Heart right ventricle (tissue), 16 donors: Measurements from ENCODE around the gene DUSP22. TPM values are rescaled to one million over a fixed set of nuclear protein-coding genes. Genes with fewer than 3 reads are reported as not detected.

Experiments used
- ATAC-seq, 8 donors: fragments of 200-7000 bp; cut with Tn5 transposase; one replicate each; pipeline ENCODE4 v1.9.1; 2020; ENCODE audit warnings: mild to moderate bottlenecking in 8 of 8, moderate library complexity in 8 of 8, moderate number of reproducible peaks in 1 of 8
- DNase-seq, 2 donors: peaks; one replicate each; pipeline ENCODE4 v3.0.0-alpha.2; 2020
- H3K27ac ChIP-seq, 10 donors: fragments of 200-600 bp; sonication (generic) in 2 of 10; one replicate each; pipeline versions ENCODE4 v1.5.0 to v1.8.0; 2020 to 2022; ENCODE audit warnings: mild to moderate bottlenecking in 3 of 10
- H3K27me3 ChIP-seq, 7 donors: fragments of 200-600 bp; one replicate each; pipeline ENCODE4 v1.8.0; 2021 to 2022; ENCODE audit warnings: mild to moderate bottlenecking in 2 of 7
- H3K36me3 ChIP-seq, 9 donors: fragments of 200-600 bp; sonication (generic) in 1 of 9; one replicate each; pipeline versions ENCODE4 v1.5.0 to v1.8.0; 2020 to 2022; ENCODE audit warnings: mild to moderate bottlenecking in 2 of 9
- H3K4me1 ChIP-seq, 9 donors: fragments of 200-600 bp; sonication (generic) in 1 of 9; one replicate each; pipeline versions ENCODE4 v1.5.0 to v1.8.0; 2020 to 2022; ENCODE audit warnings: mild to moderate bottlenecking in 4 of 9
- H3K4me3 ChIP-seq, 10 donors: fragments of 200-600 bp; sonication (generic) in 2 of 10; one replicate each; pipeline versions ENCODE4 v1.5.0 to v1.8.0; 2020 to 2022; ENCODE audit warnings: mild to moderate bottlenecking in 7 of 10, moderate library complexity in 2 of 10
- H3K9me3 ChIP-seq, 11 donors: fragments of 200-600 bp in 10 of 11; sonication (generic) in 2 of 11; one replicate each; pipeline versions ENCODE4 v1.5.0 to v1.8.0; 2013 to 2022; ENCODE audit warnings: mild to moderate bottlenecking in 2 of 11, control low read depth in 1 of 11, moderate library complexity in 1 of 11
- CTCF ChIP-seq, 9 donors: fragments of 200-600 bp; sonication (generic) in 2 of 9; IDR thresholded peaks; one replicate each; pipeline versions ENCODE4 v1.5.0 to v1.8.0; 2021 to 2022; ENCODE audit warnings: antibody characterized with exemption in 9 of 9, mild to moderate bottlenecking in 5 of 9, moderate library complexity in 1 of 9
- WGBS, 2 donors: extraction: QIAGEN DNeasy Blood & Tissue Kit; methylation state at CpG; one replicate each; pipeline ENCODE4 v1.1.7; 2013; ENCODE audit warnings: inconsistent platforms in 1 of 2; 5-methylcytosine and 5-hydroxymethylcytosine counted together
- intact Hi-C, 10 donors: fragments of 100-400 bp; cut with DNase I; formaldehyde crosslinking; loops; one replicate each; pipeline versions ENCODE4 v1.11.1 to v1.14.2; 2022
- polyA plus RNA-seq, 2 donors: library from polyadenylated mRNA; stranded (reverse); fragments of 200-250 nt; gene quantifications; one replicate each; pipeline ENCODE4 v1.2.3, GENCODE V29; 2013
- total RNA-seq, 10 donors: library from RNA; stranded (reverse); fragmentation: NEBNext Ultra II Directional in 3 of 10; extraction: Animal tissue kit (Norgen Biotek cat#: 25700) in 3 of 10; gene quantifications; one replicate each; pipeline versions ENCODE4 v1.2.1 to v1.2.4, GENCODE V29; 2021 to 2023
- donor health status: Arrhythmogenic right ventricular cardiomyopathy.
- donor health status: ischemic (EF 13 %, LVEDD 7.1; RV severe dilation, severe dysfunction).
- donor health status: healthy with polysubstance abuse.
- donor health status: DM: no; HTN: yes; CAD: no.
- donor health status: DM: no; HTN: no; CAD: no.
- donor health status: ischemic (EF 25% LVEDD 6.9; RV normal size, moderate dysfunction).
- donor health status: ischemic (EF 25% LVEDD 5.7; RV mildly dilated, moderate dysfunction).
- donor health status: healthy.
- donor health status: DM: yes; HTN: yes; CAD: no.
- donor health status: Ischemic cardiomyopathy.
- donor health status: ischemic (EF 35%, LVEDD 5.7; RV mildly dilated, moderate dysfunction).
- donor health status: nonischemic (EF 11% LVEDD 7.7; RV severe dilation, severe dysfunction).
- donor health status: DM: yes; HTN: yes; CAD: no.
- donor health status: PGD.
- donor health status: ischemic (EF 29% LVEDD 5.4; RV normal size, mild dysfunction).
- donor health status: nonischemic (EF 23%, LVEDD 6.1; RV moderate dilation, normal function).

DUSP22 gene
- total and polyA plus RNA-seq, 12 donors: 32.0 to 70.4 (median 51.9) TPM

DNA sequence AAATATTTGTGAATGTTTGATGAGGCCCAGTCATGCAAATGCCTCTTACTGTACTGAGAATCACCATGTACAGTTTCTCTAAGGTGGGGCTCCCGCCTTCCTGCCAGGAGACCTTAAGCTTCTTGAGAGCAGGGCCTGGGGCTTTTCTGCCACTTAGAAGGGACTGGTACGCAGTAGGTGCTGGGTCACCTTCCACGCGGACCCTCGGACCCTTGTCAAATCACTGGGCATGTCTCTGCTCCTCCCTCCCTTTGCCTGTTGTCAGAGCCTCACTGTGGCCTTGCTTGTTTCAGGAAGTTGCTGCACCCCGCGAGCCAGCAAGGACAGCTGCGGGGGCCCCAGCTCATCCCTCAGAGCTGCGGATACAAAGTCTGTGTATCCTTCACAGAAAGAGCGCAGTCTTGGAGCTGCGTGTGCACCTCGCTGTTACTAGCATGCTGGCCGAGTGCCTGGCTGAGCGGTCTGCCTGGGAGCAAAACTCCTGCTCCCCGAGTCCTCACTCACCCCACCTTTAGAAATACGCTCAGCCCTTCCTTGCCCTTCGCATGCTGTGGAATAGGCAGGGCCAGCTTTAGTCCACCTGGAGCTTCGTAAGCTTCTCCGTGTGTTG lies 68.6 kb downstream of the DUSP22 start:
- DNase-seq: no peak
- intact Hi-C loops: no loop called here
- ATAC-seq: no peak

DNA sequence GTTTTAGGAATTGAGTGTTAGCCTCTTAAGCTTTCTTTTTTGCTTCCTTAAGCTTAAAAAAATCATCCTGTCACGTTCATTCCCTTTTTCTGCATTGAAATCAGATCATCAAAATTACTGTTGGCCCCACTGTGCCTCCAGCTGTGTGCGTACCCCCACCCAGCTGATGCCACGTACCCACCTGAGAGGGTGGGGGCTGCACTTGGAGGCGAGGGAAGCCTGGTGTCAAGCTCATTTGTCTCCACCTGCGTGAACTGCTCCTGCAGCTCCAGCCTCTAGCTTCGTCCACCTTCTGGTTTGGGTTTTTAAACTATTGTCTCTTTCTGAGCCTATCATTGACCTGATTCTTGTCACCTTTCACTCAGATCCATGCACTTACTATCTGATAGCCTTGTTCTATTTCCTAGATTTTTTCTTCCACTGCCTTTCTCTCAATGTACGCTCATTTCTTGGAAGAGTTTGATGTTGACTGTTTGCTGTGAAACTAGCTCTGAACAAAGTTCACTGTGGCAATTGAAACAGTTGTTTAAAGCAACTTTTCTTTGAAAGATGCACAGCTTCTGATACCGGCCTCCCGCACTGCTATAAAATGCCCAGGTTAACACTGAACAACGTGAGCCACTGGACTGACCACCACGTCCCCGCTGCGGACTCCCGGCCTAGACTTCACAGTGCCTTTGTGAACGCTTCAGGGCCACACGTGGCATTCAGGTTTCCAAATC lies 69.3 kb downstream of the DUSP22 start:
- TF ChIP-seq CTCF (IDR thresholded peaks at IDR 0.05): no peak
- WGBS, 2 donors: 81 to 86% methylated on average over 16 of the region's 16 CpGs
- intact Hi-C loops: no loop called here
- Histone ChIP-seq H3K36me3 (no peaks in the 10 kb centered on the region), H3K4me1 (peaks cover 0 to 4% (median 0%) of the 10 kb centered on the region in 9 donors), H3K27me3 (peaks cover 0 to 3% (median 0%) of the 10 kb centered on the region in 7 donors), H3K9me3 (peaks cover 0 to 13% (median 0%) of the 10 kb centered on the region in 11 donors), H3K4me3 (no peak overlapping the region), H3K27ac (no peak overlapping the region)
- no peak for ATAC-seq
- no peak for DNase-seq

More for the DNA sequence above, 68.6 kb downstream of the DUSP22 start:
- H3K4me1 ChIP-seq: peaks cover 0 to 4% (median 0%) of the 10 kb centered on the region in 9 donors
- 79 to 86% methylated on average over 19 of the region's 19 CpGs for WGBS, 2 donors
- H3K27ac ChIP-seq: no peak overlapping the region
- peaks cover 0 to 13% (median 0%) of the 10 kb centered on the region in 11 donors for H3K9me3 ChIP-seq
- no peak for TF ChIP-seq CTCF (IDR thresholded peaks at IDR 0.05)
- H3K36me3 ChIP-seq: no peaks in the 10 kb centered on the region
- no peak overlapping the region for H3K4me3 ChIP-seq
- H3K27me3 ChIP-seq: no peaks in the 10 kb centered on the region

DNA sequence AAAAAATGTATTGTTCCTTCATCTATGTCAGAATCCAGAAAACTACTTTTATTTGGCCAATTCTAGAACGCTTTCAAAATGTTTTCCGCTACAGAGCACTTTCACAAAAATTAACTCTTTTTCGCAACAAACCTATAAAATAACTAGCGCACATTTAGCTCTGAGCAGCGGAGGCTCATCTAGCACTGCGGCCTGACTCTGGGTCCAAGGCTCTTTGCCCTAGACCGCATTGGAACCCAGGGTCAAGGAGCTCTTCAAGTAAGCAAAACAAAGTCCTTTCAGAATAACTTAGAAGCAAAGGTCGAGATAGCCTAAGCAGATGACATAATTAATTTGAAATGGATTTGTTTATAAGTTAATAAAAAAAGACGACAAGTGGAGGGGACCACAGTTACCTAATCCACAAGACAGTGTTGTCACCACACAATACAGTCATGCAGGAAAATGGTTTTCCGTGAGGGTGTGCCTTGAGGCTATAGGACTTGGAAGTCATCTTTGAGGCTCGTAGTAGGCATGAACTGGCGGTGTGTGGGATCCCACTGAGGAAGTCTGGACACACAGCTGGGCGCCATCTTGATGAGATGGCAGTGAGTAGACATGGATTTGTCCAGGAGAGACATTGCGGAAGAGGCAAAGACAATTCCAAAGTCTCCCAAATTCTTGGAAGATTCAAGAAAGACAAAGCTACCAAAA lies 70.1 kb downstream of the DUSP22 start:
- TF ChIP-seq CTCF (IDR thresholded peaks at IDR 0.05): no peak
- no peak for ATAC-seq

GRCh38 chr6:362924-363249 lies 70.6 kb downstream of the DUSP22 start:
- Histone ChIP-seq H3K36me3 (no peaks in the 10 kb centered on the region), H3K27ac (no peak overlapping the region), H3K27me3 (peaks cover 0 to 13% (median 2%) of the 10 kb centered on the region in 7 donors), H3K4me3 (no peak overlapping the region), H3K4me1 (no peaks in the 10 kb centered on the region), H3K9me3 (peaks cover 0 to 13% (median 0%) of the 10 kb centered on the region in 11 donors)
- ATAC-seq: no peak
- no peak for TF ChIP-seq CTCF (IDR thresholded peaks at IDR 0.05)
- no peak for DNase-seq
- WGBS, 2 donors: 85 to 93% methylated on average over 5 of the region's 5 CpGs
- intact Hi-C loops: no loop called here

More for the DNA sequence above, 70.1 kb downstream of the DUSP22 start:
- no peaks in the 10 kb centered on the region for H3K36me3 ChIP-seq
- H3K4me1 ChIP-seq: peaks cover 0 to under 1% (median 0%) of the 10 kb centered on the region in 9 donors
- no peak overlapping the region for H3K27ac ChIP-seq
- 81 to 85% methylated on average over 14 of the region's 14 CpGs for WGBS, 2 donors
- no peak overlapping the region for H3K4me3 ChIP-seq
- intact Hi-C loops: no loop called here
- no peak for DNase-seq
- H3K27me3 ChIP-seq: peaks cover 0 to 8% (median 0%) of the 10 kb centered on the region in 7 donors
- H3K9me3 ChIP-seq: peaks cover 0 to 13% (median 0%) of the 10 kb centered on the region in 11 donors
